Measurements from ENCODE around the gene PRIM2.
"Not testable (repeated sequence)": the region's sequence is repeated elsewhere in the genome, so short reads cannot be mapped to it uniquely, and the experiment has no call there.

Gene PRIM2

DNA sequence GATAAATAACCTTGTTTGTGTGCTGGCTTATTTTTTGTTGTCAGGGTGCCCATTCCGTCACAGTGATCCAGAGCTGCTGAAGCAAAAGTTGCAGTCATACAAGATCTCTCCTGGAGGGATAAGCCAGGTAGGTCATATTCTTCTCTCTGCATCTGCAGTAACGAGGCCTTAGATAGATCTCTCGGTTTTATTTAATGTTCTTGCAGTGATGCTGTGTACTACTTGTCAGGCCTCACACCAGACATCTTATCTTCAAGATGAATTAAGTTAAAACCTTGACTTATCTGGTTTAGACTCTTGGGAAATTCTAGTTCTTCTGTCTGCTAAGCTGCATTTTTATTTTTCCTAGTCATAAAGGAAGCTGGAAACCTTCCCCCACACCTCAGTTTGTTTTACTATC, 288.9 kb downstream of the PRIM2 start:
- DNase-seq (ENCODE audit: low read depth): not testable (repeated sequence)

DNA sequence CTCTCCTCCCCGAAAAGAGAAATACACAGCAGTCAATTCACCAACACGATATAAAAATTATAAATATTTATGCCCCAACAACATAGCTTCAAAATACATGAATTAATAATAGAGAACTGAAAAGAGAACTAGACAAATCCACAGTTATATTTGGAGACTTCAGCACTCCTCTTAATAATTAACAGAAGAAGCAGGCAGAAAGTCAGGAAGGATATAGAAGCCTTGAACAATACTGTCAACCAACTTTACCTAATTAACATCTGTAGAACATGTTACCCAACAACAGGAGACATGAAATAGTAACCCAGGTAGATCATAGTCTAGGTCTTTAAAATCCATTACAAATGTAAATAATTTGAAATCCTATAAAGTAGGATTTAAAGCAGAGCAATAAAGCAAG, 293.2 kb downstream of the PRIM2 start:
- not testable (repeated sequence) for DNase-seq (ENCODE audit: low read depth)

DNA sequence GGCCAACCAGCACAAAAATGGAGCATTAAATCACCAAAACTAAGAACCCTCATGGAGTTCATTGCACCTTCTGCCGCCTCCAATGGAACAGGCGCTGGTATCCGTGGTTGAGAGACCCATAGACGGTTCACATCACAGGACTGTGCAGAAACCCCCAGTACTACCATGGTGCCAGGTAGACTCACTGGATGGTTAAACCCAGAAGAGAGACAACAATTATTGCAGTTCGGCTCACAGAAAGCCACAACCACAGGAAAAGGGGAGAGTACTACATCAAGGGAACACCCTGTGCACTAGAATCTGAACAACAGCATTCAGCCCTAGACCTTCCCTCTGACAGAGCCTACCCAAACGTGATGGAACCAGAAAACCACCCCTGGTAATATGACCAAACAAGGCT, 301.5 kb downstream of the PRIM2 start:
- not testable (repeated sequence) for DNase-seq (ENCODE audit: low read depth)

DNA sequence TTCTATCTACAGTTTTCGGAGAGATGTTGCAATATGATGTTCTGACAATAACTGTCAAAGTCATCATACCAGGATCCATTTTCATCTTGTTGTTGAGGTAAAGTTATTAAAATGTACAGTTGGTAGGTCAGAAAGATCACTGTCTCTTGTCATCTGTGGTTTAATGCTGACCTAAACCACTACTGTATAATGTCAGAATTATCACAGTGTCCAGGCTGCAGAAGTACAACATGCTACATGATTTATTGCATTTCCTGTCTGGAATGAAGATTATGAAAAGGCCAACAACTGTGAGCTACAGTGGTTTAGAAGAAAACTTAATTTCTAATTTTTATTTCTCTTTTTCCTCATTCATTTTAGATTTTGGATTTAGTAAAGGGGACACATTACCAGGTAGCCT, 314.3 kb downstream of the PRIM2 start:
- not testable (repeated sequence) for DNase-seq (ENCODE audit: low read depth)

DNA sequence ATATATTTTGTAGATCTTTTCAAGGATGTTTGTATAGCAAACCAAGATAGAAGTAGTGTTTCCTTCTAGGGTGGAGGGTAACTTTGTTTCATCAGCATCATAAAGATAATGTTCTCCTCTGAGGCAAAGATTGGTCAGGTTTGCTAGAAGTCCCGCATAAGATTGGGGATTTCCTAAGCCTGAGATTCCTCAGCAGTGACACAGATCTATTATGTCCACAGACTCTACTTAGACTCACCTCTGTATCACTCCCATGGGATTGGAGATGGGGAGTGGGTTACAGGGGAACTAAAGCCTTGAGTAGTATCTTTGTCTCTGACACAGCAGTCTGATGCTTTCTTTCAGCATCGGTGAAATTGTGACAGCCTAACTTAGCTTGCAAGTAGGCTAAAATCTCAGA, 341.1 kb downstream of the PRIM2 start:
- DNase-seq (ENCODE audit: low read depth): not testable (repeated sequence)

DNA sequence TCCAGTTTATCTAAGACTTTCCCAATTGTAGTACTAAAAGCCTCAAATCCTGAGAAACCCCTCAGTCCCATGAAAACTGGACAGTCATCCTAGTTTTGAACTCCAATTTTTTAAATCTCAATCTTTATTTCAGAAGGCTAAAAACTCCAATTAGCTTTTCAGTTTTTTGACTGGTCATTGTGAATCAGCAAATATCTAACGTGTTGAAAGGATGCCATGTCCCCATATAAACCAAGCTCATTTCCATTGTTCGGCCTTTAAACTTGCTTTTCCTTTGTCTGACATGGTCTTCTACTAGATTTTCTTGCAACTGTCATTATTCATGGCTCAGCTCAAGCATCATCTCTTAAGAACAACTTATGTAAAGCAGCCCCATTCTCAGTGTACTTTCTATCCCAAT, 342.4 kb downstream of the PRIM2 start:
- DNase-seq (ENCODE audit: low read depth): not testable (repeated sequence)

DNA sequence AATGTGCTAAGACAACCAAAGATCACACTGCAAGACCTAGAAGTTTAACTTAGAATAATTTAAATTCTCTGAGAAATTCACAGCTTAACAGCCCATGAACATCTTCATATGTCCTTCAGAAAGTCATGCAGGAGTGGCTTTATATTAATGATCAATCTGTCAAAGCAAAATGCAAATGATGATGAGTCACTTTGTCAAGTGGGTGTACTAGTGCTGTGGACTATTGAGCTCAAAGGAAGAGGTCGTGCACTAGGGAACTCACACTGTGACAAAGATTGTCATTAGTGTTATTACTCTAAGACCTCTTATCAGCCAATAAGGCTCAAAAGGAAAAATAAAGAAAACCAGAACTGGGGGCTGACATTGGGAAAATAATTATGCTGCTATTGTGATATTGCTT, 343.5 kb downstream of the PRIM2 start:
- DNase-seq (ENCODE audit: low read depth): not testable (repeated sequence)

DNA sequence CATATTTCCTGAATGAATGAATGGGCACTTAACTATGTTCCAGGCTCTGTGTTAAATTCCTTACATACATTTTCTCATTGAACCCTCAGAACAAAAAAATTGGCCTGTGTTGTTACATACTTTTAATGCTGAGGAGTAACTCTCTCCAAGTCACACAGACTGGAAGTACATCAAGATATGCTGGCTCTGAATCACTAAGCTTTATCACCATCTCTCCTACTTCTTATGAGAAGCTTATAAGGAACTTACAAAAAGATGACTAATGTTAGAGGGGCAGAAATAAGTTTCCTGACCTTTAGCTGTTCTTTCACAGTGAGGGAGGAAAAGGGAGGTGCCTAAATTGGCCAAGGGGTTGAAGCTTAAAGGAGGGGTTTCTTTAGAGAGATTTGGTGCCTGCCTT, 350.7 kb downstream of the PRIM2 start:
- not testable (repeated sequence) for DNase-seq (ENCODE audit: low read depth)

DNA sequence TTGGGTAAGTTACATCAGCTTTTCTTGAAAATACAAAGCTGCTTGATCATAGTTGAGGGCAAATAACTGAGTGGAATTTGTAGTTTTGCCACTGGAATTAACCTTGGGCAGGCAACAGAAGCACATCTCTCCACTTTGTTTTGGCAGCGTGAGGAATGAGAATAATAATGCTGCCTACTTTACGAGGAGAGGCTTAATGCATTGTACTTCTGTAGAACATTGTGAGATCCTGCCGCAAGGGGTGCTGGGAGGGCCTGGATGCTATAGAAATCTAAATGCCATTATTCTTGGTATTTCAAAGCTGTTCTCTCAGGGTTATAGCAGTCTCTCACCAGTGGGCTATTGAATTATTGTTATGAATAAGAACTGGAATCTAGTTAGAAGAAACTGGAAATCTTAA, 353.8 kb downstream of the PRIM2 start:
- DNase-seq (ENCODE audit: low read depth): not testable (repeated sequence)

DNA sequence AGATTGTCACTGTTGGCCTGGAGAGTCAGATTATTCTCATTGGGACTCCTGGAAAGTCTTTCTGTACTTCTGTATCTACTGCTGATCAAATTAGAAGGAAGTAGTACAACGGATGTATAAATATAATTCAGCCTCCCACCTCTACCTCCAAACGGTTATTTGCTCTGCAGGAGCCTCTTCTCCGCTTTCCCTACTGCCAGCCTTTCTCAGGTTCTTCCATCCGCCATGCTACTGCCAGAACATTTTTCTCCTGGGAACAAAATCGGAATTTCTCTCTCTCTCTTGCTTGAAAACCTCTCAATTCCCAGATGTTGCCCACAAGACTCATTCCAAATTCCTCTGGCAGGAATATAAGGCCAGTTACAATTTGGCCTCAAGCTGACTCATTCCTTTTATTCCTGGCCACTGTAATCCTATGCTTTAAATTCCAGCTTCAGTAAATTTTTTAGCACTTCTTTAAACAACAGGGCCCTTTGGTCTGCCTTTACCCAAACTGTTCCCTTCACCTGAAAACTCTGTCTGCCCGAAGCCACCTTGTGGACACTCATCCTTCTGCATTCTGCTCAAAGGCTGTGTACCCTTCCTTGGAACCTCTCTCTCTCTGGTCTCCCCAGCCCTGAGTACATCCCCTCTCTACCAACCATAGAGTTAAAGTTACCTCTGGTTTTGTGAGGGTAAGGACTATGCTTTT, 354.7 kb downstream of the PRIM2 start:
- not testable (repeated sequence) for DNase-seq (ENCODE audit: low read depth)

DNA sequence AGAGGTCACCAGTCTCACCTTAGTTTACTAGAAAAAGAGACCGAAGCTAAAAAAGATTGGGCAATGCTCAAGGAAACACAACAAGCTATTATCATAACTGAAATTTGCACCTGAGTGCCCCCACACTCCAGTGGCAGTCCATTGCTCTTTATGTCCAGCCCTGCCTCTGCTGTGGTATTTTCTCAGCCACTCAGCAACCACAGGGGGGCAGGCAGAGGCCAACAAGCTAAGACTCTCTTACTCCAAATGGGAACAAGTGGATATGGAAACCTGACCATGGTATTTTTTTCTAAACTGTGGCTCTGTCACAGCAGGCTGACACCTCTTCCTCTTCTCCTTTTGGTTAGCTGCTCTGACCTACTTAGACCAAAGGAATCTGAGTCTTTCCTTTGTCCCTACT, 355.9 kb downstream of the PRIM2 start:
- DNase-seq (ENCODE audit: low read depth): not testable (repeated sequence)

DNA sequence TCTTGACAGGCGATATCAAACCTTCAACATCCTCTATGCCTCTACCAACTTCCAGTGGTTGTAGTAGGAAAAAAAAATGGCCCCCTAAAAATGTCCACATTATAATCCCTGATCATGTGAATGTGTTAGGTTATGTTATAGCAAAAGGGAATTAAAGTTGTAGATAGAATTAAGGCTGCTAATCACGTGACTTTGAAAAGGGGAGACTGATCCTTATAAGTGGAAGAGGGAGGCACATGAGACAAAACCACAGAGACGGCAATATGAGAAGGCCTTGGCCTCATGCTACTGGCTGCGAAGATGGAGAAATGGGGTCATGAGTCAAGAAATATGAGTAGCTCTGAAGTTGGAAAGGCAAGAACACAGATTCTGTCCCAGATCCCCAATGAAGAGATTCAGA, 358.0 kb downstream of the PRIM2 start:
- DNase-seq (ENCODE audit: low read depth): not testable (repeated sequence)

DNA sequence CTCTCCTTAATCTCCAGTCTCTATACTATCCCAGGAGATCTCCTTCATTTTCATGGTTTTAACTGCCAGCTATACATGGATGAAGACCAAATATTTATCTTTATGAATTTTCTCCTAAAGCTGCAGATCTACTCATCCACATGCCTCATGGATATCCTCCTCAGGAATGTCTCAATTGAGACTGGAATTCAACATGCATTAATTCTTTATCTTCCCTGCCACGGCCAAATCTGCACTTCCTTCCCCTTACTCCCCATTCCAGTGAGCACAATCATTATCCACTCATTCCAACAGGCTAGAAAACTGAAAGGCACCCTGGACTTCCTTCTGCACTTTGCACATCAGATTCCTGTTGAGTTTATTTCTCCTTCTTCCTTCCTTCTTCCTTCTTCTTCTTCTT, 379.0 kb downstream of the PRIM2 start:
- DNase-seq (ENCODE audit: low read depth): not testable (repeated sequence)

All from stimulated activated CD8-positive, alpha-beta memory T cell treated with anti-CD3 and anti-CD28 coated beads, Interleukin-12 subunit alpha, Interleukin-12 subunit beta, amount 100 ng/mL, for 1 hour (primary cell).